HEK293 (cell line): Measurements from ENCODE around the gene SLC7A4.
A peak's percentile ranks its signal among the peaks of the same experiment; 100 is the strongest.

Source experiments
- AEBP2 ChIP-seq: fragments of 450-650 bp; formaldehyde crosslinking; IDR thresholded peaks from 2 replicates; pipeline ENCODE4 v1.5.1; 2016; ENCODE audit warnings: missing biosample characterization, missing genetic modification characterization, borderline replicate concordance
- EGR2 ChIP-seq: fragments of 450-650 bp; formaldehyde crosslinking; IDR thresholded peaks from 2 replicates; pipeline ENCODE4 v1.5.1; 2016; ENCODE audit warnings: low read depth, missing biosample characterization, missing genetic modification characterization
- GLI2 ChIP-seq: fragments of 450-650 bp; formaldehyde crosslinking; IDR thresholded peaks from 2 replicates; pipeline ENCODE4; 2017; ENCODE audit warnings: missing biosample characterization, missing genetic modification characterization, low read depth, borderline replicate concordance
- IKZF3 ChIP-seq: fragments of 450-650 bp; IDR thresholded peaks from 2 replicates; pipeline ENCODE4 v1.5.0; 2018; ENCODE audit warnings: missing biosample characterization, mild to moderate bottlenecking, missing genetic modification characterization, moderate library complexity
- KLF10 ChIP-seq: fragments of 450-650 bp; IDR thresholded peaks from 2 replicates; pipeline ENCODE4 v1.5.1; 2018; ENCODE audit warnings: missing biosample characterization, mild to moderate bottlenecking, missing genetic modification characterization
- KLF8 ChIP-seq: fragments of 450-650 bp; formaldehyde crosslinking; IDR thresholded peaks from 2 replicates; pipeline ENCODE4 v1.5.1; 2016; ENCODE audit warnings: missing biosample characterization, missing genetic modification characterization
- PRDM1 ChIP-seq: fragments of 450-650 bp; formaldehyde crosslinking; IDR thresholded peaks from 2 replicates; pipeline ENCODE4; 2016; ENCODE audit warnings: missing biosample characterization, missing genetic modification characterization
- SCRT2 ChIP-seq: fragments of 450-650 bp; formaldehyde crosslinking; IDR thresholded peaks from 2 replicates; pipeline ENCODE4 v1.5.1; 2016; ENCODE audit warnings: missing biosample characterization, missing genetic modification characterization
- SP2 ChIP-seq: fragments of 450-650 bp; formaldehyde crosslinking; IDR thresholded peaks from 2 replicates; pipeline ENCODE4 v1.5.1; 2016; ENCODE audit warnings: missing biosample characterization, missing genetic modification characterization
- ZBTB1 ChIP-seq: fragments of 450-650 bp; formaldehyde crosslinking; IDR thresholded peaks from 2 replicates; pipeline ENCODE4 v1.5.1; 2016; ENCODE audit warnings: missing biosample characterization, missing genetic modification characterization
- ZNF19 ChIP-seq: fragments of 450-650 bp; formaldehyde crosslinking; IDR thresholded peaks from 2 replicates; pipeline ENCODE4; 2016; ENCODE audit warnings: missing biosample characterization, missing genetic modification characterization, low read depth
- ZNF2 ChIP-seq: fragments of 450-650 bp; formaldehyde crosslinking; IDR thresholded peaks from 2 replicates; pipeline ENCODE4 v1.5.1; 2016; ENCODE audit warnings: missing biosample characterization, missing genetic modification characterization
- ZNF214 ChIP-seq: fragments of 450-650 bp; formaldehyde crosslinking; IDR thresholded peaks from 2 replicates; pipeline ENCODE4 v1.5.1; 2017; ENCODE audit warnings: missing biosample characterization, mild to moderate bottlenecking, missing genetic modification characterization, borderline replicate concordance
- ZNF223 ChIP-seq: fragments of 450-650 bp; formaldehyde crosslinking; IDR thresholded peaks from 2 replicates; pipeline ENCODE4 v1.5.1; 2016; ENCODE audit warnings: missing biosample characterization, missing genetic modification characterization
- ZNF26 ChIP-seq: fragments of 450-650 bp; formaldehyde crosslinking; IDR thresholded peaks from 2 replicates; pipeline ENCODE4 v1.5.1; 2016; ENCODE audit warnings: missing biosample characterization, missing genetic modification characterization
- ZNF280D ChIP-seq: fragments of 450-650 bp; formaldehyde crosslinking; IDR thresholded peaks from 2 replicates; pipeline ENCODE4 v1.5.1; 2016; ENCODE audit warnings: missing biosample characterization, missing genetic modification characterization
- ZNF292 ChIP-seq: fragments of 450-650 bp; formaldehyde crosslinking; IDR thresholded peaks from 2 replicates; pipeline ENCODE4 v1.5.1; 2016; ENCODE audit warnings: low read depth, missing biosample characterization, missing genetic modification characterization, borderline replicate concordance
- ZNF302 ChIP-seq: fragments of 450-650 bp; formaldehyde crosslinking; IDR thresholded peaks from 2 replicates; pipeline ENCODE4 v1.5.1; 2016; ENCODE audit warnings: missing biosample characterization, missing genetic modification characterization, low read depth
- ZNF324 ChIP-seq: fragments of 450-650 bp; formaldehyde crosslinking; IDR thresholded peaks from 2 replicates; pipeline ENCODE4 v1.5.1; 2016; ENCODE audit warnings: missing biosample characterization, missing genetic modification characterization
- ZNF37A ChIP-seq: fragments of 450-650 bp; IDR thresholded peaks from 2 replicates; pipeline ENCODE4 v1.5.1; 2018; ENCODE audit warnings: missing biosample characterization, missing genetic modification characterization
- ZNF416 ChIP-seq: fragments of 450-650 bp; formaldehyde crosslinking; IDR thresholded peaks from 2 replicates; pipeline ENCODE4 v1.5.1; 2016; ENCODE audit warnings: missing biosample characterization, missing genetic modification characterization
- ZNF510 ChIP-seq: fragments of 450-650 bp; formaldehyde crosslinking; IDR thresholded peaks from 2 replicates; pipeline ENCODE4 v1.5.1; 2018; ENCODE audit warnings: mild to moderate bottlenecking, missing genetic modification characterization, missing biosample characterization; ENCODE audit not compliant: insufficient replicate concordance
- ZNF555 ChIP-seq: fragments of 450-650 bp; formaldehyde crosslinking; conservative IDR thresholded peaks from 2 replicates; pipeline ENCODE4 v1.5.1; 2017; ENCODE audit warnings: missing biosample characterization, mild to moderate bottlenecking, missing genetic modification characterization, inconsistent platforms
- ZNF558 ChIP-seq: fragments of 450-650 bp; formaldehyde crosslinking; IDR thresholded peaks from 2 replicates; pipeline ENCODE4 v1.5.1; 2016; ENCODE audit warnings: missing biosample characterization, missing genetic modification characterization
- ZNF585B ChIP-seq: fragments of 450-650 bp; formaldehyde crosslinking; IDR thresholded peaks from 2 replicates; pipeline ENCODE4 v1.5.1; 2016; ENCODE audit warnings: missing biosample characterization, missing genetic modification characterization
- ZNF629 ChIP-seq: fragments of 450-650 bp; formaldehyde crosslinking; IDR thresholded peaks from 2 replicates; pipeline ENCODE4 v1.5.1; 2017; ENCODE audit warnings: missing biosample characterization, missing genetic modification characterization
- ZNF768 ChIP-seq: fragments of 450-650 bp; formaldehyde crosslinking; IDR thresholded peaks from 2 replicates; pipeline ENCODE4 v1.5.1; 2018; ENCODE audit warnings: missing biosample characterization, mild to moderate bottlenecking, missing genetic modification characterization
- ZNF777 ChIP-seq: fragments of 450-650 bp; formaldehyde crosslinking; IDR thresholded peaks from 2 replicates; pipeline ENCODE4 v1.5.1; 2017; ENCODE audit warnings: missing biosample characterization, missing genetic modification characterization, borderline replicate concordance
- ZNF791 ChIP-seq: fragments of 450-650 bp; formaldehyde crosslinking; IDR thresholded peaks from 2 replicates; pipeline ENCODE4 v1.5.1; 2016; ENCODE audit warnings: missing biosample characterization, missing genetic modification characterization
- ZSCAN23 ChIP-seq: fragments of 450-650 bp; formaldehyde crosslinking; IDR thresholded peaks from 2 replicates; pipeline ENCODE4 v1.5.1; 2016; ENCODE audit warnings: missing biosample characterization, missing genetic modification characterization
- TF ChIP-seq, protein P1 (sequence below): fragments of 450-650 bp; formaldehyde crosslinking; IDR thresholded peaks from 2 replicates; pipeline ENCODE4 v1.5.1; 2017; ENCODE audit warnings: missing biosample characterization, mild to moderate bottlenecking, missing genetic modification characterization, moderate library complexity
- TF ChIP-seq, protein P2 (sequence below): fragments of 450-650 bp; formaldehyde crosslinking; IDR thresholded peaks from 2 replicates; pipeline ENCODE4 v1.5.1; 2017; ENCODE audit warnings: missing biosample characterization, missing genetic modification characterization

Gene SLC7A4

GRCh38 chr22:21001601-21002325 lies 30.6 kb downstream of the SLC7A4 start, which contains the start of gene THAP7 (continued):
- TF ChIP-seq AEBP2: no peak
- TF ChIP-seq ZNF777: no peak
- no peak for TF ChIP-seq ZNF292 (tag by site-specific recombination)
- TF ChIP-seq ZNF585B (tag by site-specific recombination): no peak
- no peak for TF ChIP-seq ZNF510 (tag by site-specific recombination)
- no peak for TF ChIP-seq PRDM1 (tag by site-specific recombination)
- TF ChIP-seq KLF10 (tag by site-specific recombination): no peak; the same call in none of the 2 replicates
- no peak for TF ChIP-seq ZNF416
- peak; percentile 86 for TF ChIP-seq IKZF3 (tag by site-specific recombination)
- TF ChIP-seq, protein P1, sequence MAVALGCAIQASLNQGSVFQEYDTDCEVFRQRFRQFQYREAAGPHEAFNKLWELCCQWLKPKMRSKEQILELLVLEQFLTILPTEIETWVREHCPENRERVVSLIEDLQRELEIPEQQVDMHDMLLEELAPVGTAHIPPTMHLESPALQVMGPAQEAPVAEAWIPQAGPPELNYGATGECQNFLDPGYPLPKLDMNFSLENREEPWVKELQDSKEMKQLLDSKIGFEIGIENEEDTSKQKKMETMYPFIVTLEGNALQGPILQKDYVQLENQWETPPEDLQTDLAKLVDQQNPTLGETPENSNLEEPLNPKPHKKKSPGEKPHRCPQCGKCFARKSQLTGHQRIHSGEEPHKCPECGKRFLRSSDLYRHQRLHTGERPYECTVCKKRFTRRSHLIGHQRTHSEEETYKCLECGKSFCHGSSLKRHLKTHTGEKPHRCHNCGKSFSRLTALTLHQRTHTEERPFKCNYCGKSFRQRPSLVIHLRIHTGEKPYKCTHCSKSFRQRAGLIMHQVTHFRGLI (tag by site-specific recombination): no peak
- peak; percentile 78 for TF ChIP-seq SP2
- TF ChIP-seq KLF8 (tag by site-specific recombination): peak; percentile 93
- TF ChIP-seq SCRT2: peak; percentile 99
- TF ChIP-seq ZBTB1 (tag by site-specific recombination): no peak
- TF ChIP-seq ZNF26 (tag by site-specific recombination): no peak
- no peak for TF ChIP-seq ZNF768 (tag by site-specific recombination)
- TF ChIP-seq ZNF555 (tag by site-specific recombination): no peak
- TF ChIP-seq EGR2 (tag by site-specific recombination): peak; percentile 54; the same call in 1 of the 2 replicates
- TF ChIP-seq ZNF214: no peak
- no peak for TF ChIP-seq ZNF223 (tag by site-specific recombination)
- TF ChIP-seq ZSCAN23 (tag by site-specific recombination): peak; percentile 67; the same call in 1 of the 2 replicates
- TF ChIP-seq ZNF324 (tag by site-specific recombination): peak; percentile 15
- no peak for TF ChIP-seq ZNF558 (tag by site-specific recombination)
- TF ChIP-seq, protein P2, sequence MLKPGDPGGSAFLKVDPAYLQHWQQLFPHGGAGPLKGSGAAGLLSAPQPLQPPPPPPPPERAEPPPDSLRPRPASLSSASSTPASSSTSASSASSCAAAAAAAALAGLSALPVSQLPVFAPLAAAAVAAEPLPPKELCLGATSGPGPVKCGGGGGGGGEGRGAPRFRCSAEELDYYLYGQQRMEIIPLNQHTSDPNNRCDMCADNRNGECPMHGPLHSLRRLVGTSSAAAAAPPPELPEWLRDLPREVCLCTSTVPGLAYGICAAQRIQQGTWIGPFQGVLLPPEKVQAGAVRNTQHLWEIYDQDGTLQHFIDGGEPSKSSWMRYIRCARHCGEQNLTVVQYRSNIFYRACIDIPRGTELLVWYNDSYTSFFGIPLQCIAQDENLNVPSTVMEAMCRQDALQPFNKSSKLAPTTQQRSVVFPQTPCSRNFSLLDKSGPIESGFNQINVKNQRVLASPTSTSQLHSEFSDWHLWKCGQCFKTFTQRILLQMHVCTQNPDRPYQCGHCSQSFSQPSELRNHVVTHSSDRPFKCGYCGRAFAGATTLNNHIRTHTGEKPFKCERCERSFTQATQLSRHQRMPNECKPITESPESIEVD (tag by site-specific recombination): no peak
- TF ChIP-seq ZNF302 (tag by site-specific recombination): no peak
- no peak for TF ChIP-seq ZNF37A (tag by site-specific recombination)
- no peak for TF ChIP-seq GLI2 (tag by site-specific recombination)
- no peak for TF ChIP-seq ZNF791 (tag by site-specific recombination)
- TF ChIP-seq ZNF19 (tag by site-specific recombination): no peak
- TF ChIP-seq ZNF629 (tag by site-specific recombination): peak; percentile 74; the same call in 1 of the 2 replicates
- TF ChIP-seq ZNF280D (tag by site-specific recombination): no peak
- no peak for TF ChIP-seq ZNF2
